NB4 (cell line): Measurements from ENCODE around the gene RAB11FIP3.

Experiments
- CTCF ChIP-seq: IDR thresholded peaks from one replicate; pipeline ENCODE4 v1.5.1; 2012; ENCODE audit warnings: low read depth, low read length
- MYC ChIP-seq: IDR thresholded peaks from 2 replicates; pipeline ENCODE4 v1.6.1; 2011; ENCODE audit warnings: low read depth, low read length
- POLR2A ChIP-seq: IDR thresholded peaks from 2 replicates; pipeline ENCODE4 v1.6.1; 2011; ENCODE audit warnings: mild to moderate bottlenecking; ENCODE audit not compliant: insufficient read length; ENCODE audit errors: extremely low read depth

- TF ChIP-seq CTCF (no peak), POLR2A (no peak), MYC (no peak)
These were observed 45.3 kb upstream of the RAB11FIP3 start for GRCh38 chr16:379961-380761.
